PFSK-1 (cell line): ENCODE data around the gene GNB1.

Experiments used
- REST ChIP-seq, 2 experiments: IDR thresholded peaks; 2 replicates each; pipeline versions ENCODE4 v1.6.1 to v1.8.0; 2011 to 2012; ENCODE audit warnings: low read depth in 2 of 2, low read length in 2 of 2, control low read depth in 1 of 2, inconsistent platforms in 1 of 2, mild to moderate bottlenecking in 1 of 2, moderate library complexity in 1 of 2; ENCODE audit not compliant: insufficient read depth in 1 of 2
- TAF1 ChIP-seq: IDR thresholded peaks from 2 replicates; pipeline ENCODE4 v1.6.1; 2012; ENCODE audit warnings: low read length, control low read depth, borderline replicate concordance; ENCODE audit not compliant: insufficient read depth

GRCh38 chr1:1879942-1880341, 10.9 kb downstream of the GNB1 start:
- TF ChIP-seq TAF1 (no peak), REST (IDR thresholded peaks at IDR 0.05; ENCODE audit: insufficient read depth in 1 of 2, low read depth in 2 of 2, low read length in 2 of 2) (no peak)
